Endothelial cell of umbilical vein (primary cell): ENCODE data around the gene SAP25. TPM values are rescaled to one million over a fixed set of nuclear protein-coding genes. Genes with fewer than 3 reads are reported as not detected.
A peak's percentile ranks its signal among the peaks of the same experiment; 100 is the strongest.

Source experiments
- BruUV-seq: library from RNA; stranded (reverse); fragments of 400-500 nt; replicated peaks from 2 replicates; lab custom pipeline; 2021; lab: Mats Ljungman, UMichigan
- CTCF ChIA-PET: fragments of 300-600, 350-600 bp; sonication (Branson Sonifier 250); formaldehyde crosslinking; loops from one replicate; lab custom pipeline; 2021; ENCODE audit warnings: antibody characterized with exemption, inconsistent platforms; lab: Charles Lee
- POLR2A ChIA-PET: fragments of 300-600, 350-600 bp; sonication (Branson Sonifier 250); formaldehyde crosslinking; loops from one replicate; lab custom pipeline; 2021; ENCODE audit warnings: antibody characterized with exemption, inconsistent platforms; lab: Charles Lee
- DNase-seq: peaks from one replicate; pipeline ENCODE4 v3.0.0-alpha.2; 2011; ENCODE audit warnings: low read depth, low spot score
- FAIRE-seq: peaks from 2 replicates; lab custom pipeline; 2011; peaks lifted over from hg19 to GRCh38; lab: Jason Lieb, UNC
- H2AFZ ChIP-seq: 2 replicates; pipeline ENCODE4 v1.6.0; 2012; ENCODE audit warnings: low read depth, low read length, control low read depth, inconsistent platforms
- H3K27ac ChIP-seq: 2 replicates; pipeline ENCODE4 v1.5.1; 2011; ENCODE audit warnings: low read depth, mild to moderate bottlenecking, control low read depth, low read length, moderate library complexity; ENCODE audit not compliant: insufficient read depth
- H3K27me3 ChIP-seq, 2 experiments: 2 replicates each; pipeline versions ENCODE4 v1.6.0 to v1.6.1; 2011; ENCODE audit warnings: low read length in 2 of 2, mixed read lengths in 1 of 2; ENCODE audit not compliant: control insufficient read depth in 2 of 2, insufficient read depth in 2 of 2
- H3K36me3 ChIP-seq, 2 experiments: 2 replicates in 1 of 2; 3 replicates in 1 of 2; pipeline ENCODE4 v1.5.1; 2011; ENCODE audit warnings: low read length in 2 of 2, mild to moderate bottlenecking in 1 of 2, moderate library complexity in 1 of 2; ENCODE audit not compliant: control insufficient read depth in 2 of 2, insufficient read depth in 2 of 2; ENCODE audit errors: extremely low read depth in 1 of 2
- H3K4me1 ChIP-seq: 3 replicates; pipeline ENCODE4 v1.5.1; 2011; ENCODE audit warnings: mild to moderate bottlenecking, low read length; ENCODE audit not compliant: control insufficient read depth, insufficient read depth; ENCODE audit errors: extremely low read depth
- H3K4me2 ChIP-seq: 2 replicates; pipeline ENCODE4 v1.6.1; 2011; ENCODE audit warnings: low read length, control low read depth, mixed read lengths; ENCODE audit not compliant: insufficient read depth
- H3K4me3 ChIP-seq, 3 experiments: fragments of 200-600 bp in 1 of 3; sonication (generic), shearing (Covaris generic) in 1 of 3; replicated peaks in 1 of 3; 2 replicates each; pipeline ENCODE4 v1.5.1; 2011 to 2016; ENCODE audit warnings: control low read depth in 3 of 3, low read length in 3 of 3, mild to moderate bottlenecking in 2 of 3, inconsistent platforms in 1 of 3, low read depth in 1 of 3, moderate library complexity in 1 of 3; ENCODE audit not compliant: insufficient read depth in 1 of 3
- H3K79me2 ChIP-seq: 2 replicates; pipeline ENCODE4 v1.6.0; 2012; ENCODE audit warnings: low read length, inconsistent platforms; ENCODE audit not compliant: control insufficient read depth, insufficient read depth
- H3K9ac ChIP-seq: replicated peaks from 2 replicates; pipeline ENCODE3; 2011; ENCODE audit warnings: low read length, control low read depth; ENCODE audit not compliant: insufficient read depth; ENCODE audit errors: extremely low read depth
- H3K9me1 ChIP-seq: replicated peaks from 3 replicates; pipeline ENCODE4 v1.6.0; 2011; ENCODE audit warnings: mild to moderate bottlenecking, low read length; ENCODE audit not compliant: control insufficient read depth, insufficient read depth; ENCODE audit errors: extremely low read depth
- H3K9me3 ChIP-seq: replicated peaks from 2 replicates; pipeline ENCODE4 v1.5.1; 2012; ENCODE audit warnings: low read length, inconsistent platforms; ENCODE audit not compliant: control insufficient read depth, insufficient read depth
- H4K20me1 ChIP-seq: replicated peaks from 2 replicates; pipeline ENCODE3; 2011; ENCODE audit warnings: mild to moderate bottlenecking, low read length; ENCODE audit not compliant: control insufficient read depth, insufficient read depth; ENCODE audit errors: extremely low read depth
- CTCF ChIP-seq, 2 donors: IDR thresholded peaks; 1 replicate in 1 of 2; 2 replicates in 1 of 2; pipeline ENCODE4 v1.5.1; 2011; ENCODE audit warnings: low read length in 2 of 2, mild to moderate bottlenecking in 2 of 2, moderate library complexity in 2 of 2, control low read depth in 1 of 2, inconsistent platforms in 1 of 2, low read depth in 1 of 2; ENCODE audit not compliant: insufficient read depth in 1 of 2; ENCODE audit errors: extremely low read depth in 1 of 2
- GATA2 ChIP-seq: IDR thresholded peaks from 2 replicates; pipeline ENCODE4 v1.7.0; 2011; ENCODE audit warnings: low read depth, mild to moderate bottlenecking, moderate library complexity, mixed read lengths, low read length; ENCODE audit not compliant: insufficient read length, insufficient read depth
- POLR2A ChIP-seq: IDR thresholded peaks from 2 replicates; pipeline ENCODE4 v1.6.1; 2012; ENCODE audit warnings: low read depth, mild to moderate bottlenecking, control low read depth, low read length
- POLR2AphosphoS5 ChIP-seq: IDR thresholded peaks from 2 replicates; pipeline ENCODE4 v1.6.1; 2012; ENCODE audit warnings: low read depth, mild to moderate bottlenecking, control low read depth, low read length, moderate library complexity; ENCODE audit not compliant: insufficient read depth
- dilution Hi-C: fragments of 300-500 bp; cut with MboI; formaldehyde crosslinking; loops from one replicate; pipeline ENCODE4 v1.15.0; 2019; ENCODE audit warnings: low sequenced_read_pairs; ENCODE audit not compliant: extremely low pct_ligation_motif_present
- intact Hi-C: fragments of 100-400 bp; cut with micrococcal nuclease; formaldehyde crosslinking; loops from one replicate; pipeline ENCODE4 v1.10.0; 2022
- polyA plus RNA-seq, 4 experiments: library from polyadenylated mRNA; depleted of rRNA in 3 of 4; stranded (reverse) in 3 of 4; unstranded in 1 of 4; fragments of >200 nt; gene quantifications; 2 replicates each; pipeline versions ENCODE4 v1.2.1 to v1.2.3, GENCODE V29; 2011 to 2012; ENCODE audit warnings: missing spikeins in 1 of 4
- total RNA-seq: library from RNA; stranded (reverse); gene quantifications from 2 replicates; pipeline ENCODE4 v1.2.3, GENCODE V29; 2021

The SAP25 gene
- total and polyA plus RNA-seq, 2 donors (not counting 3 experiments of a cell fraction or from before 2014, with no cell fraction given) = 3.2 TPM

- CTCF ChIA-PET = interaction anchor here (0.7 to 3.3 kb wide), 21 partner anchors 13 to 178 kb away, joined by 3 to 19 read pairs (median 4); partner anchors contain the start of genes GNB2, MOSPD3 and PCOLCE
These were observed 12.0 kb upstream of the SAP25 start, which contains the start of gene LRCH4 for GRCh38 chr7:100585511-100586265. TSS of gene LRCH4 (minus strand) at chr7:100586129. CDS start at chr7:100586100, 29 bp downstream.

More at GRCh38 chr7:100585511-100586265, 12.0 kb upstream of the SAP25 start, which contains the start of gene LRCH4:
- Histone ChIP-seq H3K27me3 (peaks cover 0 to 4% of the 10 kb centered on the region in 2 experiments), H3K9me1 (no peaks in the 10 kb centered on the region), H4K20me1 (no peaks in the 10 kb centered on the region), H3K4me3 (peak within 1 kb of the TSS; percentile 86 to 95 (median 93)), H3K27ac (peak within 1 kb of the TSS; percentile 65), H3K9ac (peak within 1 kb of the TSS; percentile 92), H3K4me1 (peaks cover 32% of the 10 kb centered on the region), H3K36me3 (peaks cover 11 to 18% of the 10 kb centered on the region in 2 experiments), H3K79me2 (peaks cover 29% of the 10 kb centered on the region), H2AFZ (peak within 1 kb of the TSS; percentile 86), H3K9me3 (no peaks in the 10 kb centered on the region), H3K4me2 (peak within 1 kb of the TSS; percentile 95)
- TF ChIP-seq GATA2 = no peak
- peak; percentile 92 for TF ChIP-seq POLR2AphosphoS5
- no peak for TF ChIP-seq CTCF (IDR thresholded peaks at IDR 0.05; ENCODE audit: extremely low read depth in 1 of 2, insufficient read depth in 1 of 2, low read depth in 1 of 2, low read length in 2 of 2)
- TF ChIP-seq POLR2A = peak; percentile 94
- intact Hi-C loops (loop anchor here (1.0 to 10.0 kb wide), 8 partner anchors 19 to 279 kb away; partner anchors contain the start of genes AGFG2, GIGYF1, GNB2 and MOSPD3), dilution Hi-C loops (no loop called here)
- DNase-seq (no peak), FAIRE-seq (no peak)
- POLR2A ChIA-PET = interaction anchor here (0.6 to 3.6 kb wide), 22 partner anchors 8 to 304 kb away, joined by 3 to 28 read pairs (median 4); partner anchors contain the start of genes GNB2, MOSPD3, PCOLCE and POP7
- BruUV-seq = TSS peak; percentile 44
